NCI-H187 (cell line): Measurements from ENCODE around the gene SAP30.

ENCODE experiments used
- DNase-seq, 2 experiments: peaks; one replicate each; lab custom pipeline; 2025; lab: John Stamatoyannopoulos, UW

The SAP30 gene, protein sequence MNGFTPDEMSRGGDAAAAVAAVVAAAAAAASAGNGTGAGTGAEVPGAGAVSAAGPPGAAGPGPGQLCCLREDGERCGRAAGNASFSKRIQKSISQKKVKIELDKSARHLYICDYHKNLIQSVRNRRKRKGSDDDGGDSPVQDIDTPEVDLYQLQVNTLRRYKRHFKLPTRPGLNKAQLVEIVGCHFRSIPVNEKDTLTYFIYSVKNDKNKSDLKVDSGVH

DNA sequence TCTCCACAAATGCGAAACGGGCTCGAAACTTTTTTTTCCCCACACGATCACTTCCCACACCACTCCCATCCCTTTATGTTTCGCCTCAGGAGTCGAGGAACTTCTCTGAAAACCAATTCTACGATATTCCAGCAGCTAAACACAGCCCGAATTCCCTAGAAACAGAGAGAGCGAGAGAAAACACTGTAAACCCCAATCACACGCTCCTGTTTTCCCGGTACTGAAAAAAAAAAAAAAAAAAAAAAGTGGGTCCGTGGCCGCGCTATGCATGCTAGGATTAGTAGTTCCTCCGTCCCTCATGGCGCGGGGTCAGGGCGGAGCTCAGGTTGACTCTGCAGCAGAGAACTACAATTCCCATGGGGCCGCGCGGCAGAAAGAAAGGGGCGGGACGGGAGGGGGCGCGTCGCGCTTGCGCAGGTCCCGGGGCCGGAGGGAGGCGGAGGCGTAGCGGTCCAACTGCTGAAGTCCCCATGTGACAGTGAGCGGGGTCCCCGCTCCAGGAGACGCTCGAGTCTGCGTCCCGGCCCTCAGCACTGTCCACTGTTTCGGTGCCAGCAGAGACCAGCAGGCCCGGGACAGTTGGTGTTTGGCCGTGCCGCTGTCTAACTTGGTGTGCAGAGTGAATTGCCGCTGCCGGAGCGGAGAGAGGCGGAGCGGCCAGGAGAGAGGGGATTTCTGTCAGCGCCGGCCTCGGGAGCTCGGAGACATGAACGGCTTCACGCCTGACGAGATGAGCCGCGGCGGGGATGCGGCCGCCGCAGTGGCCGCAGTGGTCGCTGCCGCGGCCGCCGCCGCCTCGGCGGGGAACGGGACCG lies at the start of gene SAP30:
SAP30 (plus strand) TSS at position 478 of the 815 bp plus-strand sequence; CDS start at position 707, 229 bp downstream.
- DNase-seq, result peak; percentile 74 to 93

DNA sequence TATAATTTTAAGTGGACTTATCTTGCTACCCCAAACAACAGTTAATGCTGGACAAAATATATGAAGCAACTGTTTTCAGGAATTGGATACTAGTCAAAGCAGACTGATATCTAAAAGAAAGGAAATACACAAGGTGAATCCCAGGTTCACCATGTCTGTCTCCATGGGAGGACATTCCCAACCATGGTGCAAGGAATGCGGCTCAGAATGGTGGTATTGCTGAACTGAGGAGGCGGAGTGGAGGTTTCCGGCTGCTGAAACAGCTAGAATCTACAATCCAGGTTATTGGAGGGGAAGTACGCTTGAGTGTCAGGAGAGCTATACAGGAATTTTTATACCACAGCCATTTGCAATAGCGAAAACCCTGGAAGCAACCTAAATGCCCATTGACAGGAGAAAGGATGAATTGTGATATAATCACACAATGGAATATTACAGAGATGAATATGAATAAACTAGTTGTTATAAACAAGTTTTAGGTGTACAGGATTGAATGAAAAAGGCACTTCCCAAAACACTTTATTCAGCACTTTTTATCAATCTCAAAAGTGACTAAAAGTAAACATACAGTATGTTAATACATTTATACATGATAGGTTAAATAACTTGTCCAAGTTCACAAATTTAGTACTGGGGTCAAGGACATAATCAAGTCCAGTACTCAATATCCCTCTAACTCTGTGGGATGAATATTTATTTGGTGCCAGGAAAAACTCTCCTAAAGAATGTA lies 45.6 kb upstream of the SAP30 start:
- no peak for DNase-seq

DNA sequence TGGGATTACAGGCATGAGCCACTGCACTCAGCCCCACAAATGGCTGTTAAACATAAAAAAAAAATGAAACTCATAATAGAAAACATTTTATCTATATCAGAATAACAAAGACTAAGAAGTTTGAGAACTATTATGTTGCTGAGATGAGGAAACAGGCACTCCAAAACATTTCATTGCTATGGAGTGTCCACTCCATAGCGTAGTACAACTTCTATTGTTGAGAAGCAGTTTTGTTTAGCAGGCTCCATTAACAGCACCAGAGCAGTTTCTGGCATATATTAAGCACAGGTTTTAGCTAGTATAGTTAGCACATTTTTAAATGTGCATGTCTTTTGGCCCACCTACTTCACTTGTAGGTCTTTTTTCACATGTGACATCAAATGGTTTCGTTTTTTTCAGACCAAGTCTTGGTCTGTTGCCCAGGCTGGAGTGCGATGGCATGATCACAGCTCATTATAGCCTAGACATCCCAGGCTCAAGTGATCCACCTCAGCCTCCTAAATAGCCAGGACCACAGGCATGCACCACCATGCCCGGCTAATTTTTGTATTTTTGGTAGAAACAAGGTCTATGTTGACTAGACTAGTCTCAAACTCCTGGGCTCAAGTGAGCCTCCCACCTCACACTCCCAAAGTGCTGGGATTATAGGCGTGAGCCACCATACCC lies 42.4 kb upstream of the SAP30 start:
- no peak for DNase-seq

DNA sequence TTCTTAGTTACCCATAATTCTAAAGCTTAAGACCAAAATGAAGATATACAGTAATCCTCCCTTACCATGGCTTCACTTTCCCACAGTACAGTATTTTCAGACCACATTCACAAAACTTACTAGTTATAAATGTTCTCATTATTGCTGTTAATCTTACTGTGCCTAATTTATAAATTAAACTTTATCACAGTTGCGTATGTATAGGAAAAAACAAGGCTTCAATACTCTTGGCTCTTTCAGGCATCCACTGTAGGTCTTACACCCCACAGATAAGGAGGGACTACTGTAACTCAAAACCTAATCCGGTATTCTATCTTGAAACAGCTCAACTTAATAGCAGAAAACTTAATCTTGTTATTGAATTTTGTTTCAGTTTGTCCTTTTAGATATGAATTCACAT lies 40.2 kb upstream of the SAP30 start:
- no peak for DNase-seq

DNA sequence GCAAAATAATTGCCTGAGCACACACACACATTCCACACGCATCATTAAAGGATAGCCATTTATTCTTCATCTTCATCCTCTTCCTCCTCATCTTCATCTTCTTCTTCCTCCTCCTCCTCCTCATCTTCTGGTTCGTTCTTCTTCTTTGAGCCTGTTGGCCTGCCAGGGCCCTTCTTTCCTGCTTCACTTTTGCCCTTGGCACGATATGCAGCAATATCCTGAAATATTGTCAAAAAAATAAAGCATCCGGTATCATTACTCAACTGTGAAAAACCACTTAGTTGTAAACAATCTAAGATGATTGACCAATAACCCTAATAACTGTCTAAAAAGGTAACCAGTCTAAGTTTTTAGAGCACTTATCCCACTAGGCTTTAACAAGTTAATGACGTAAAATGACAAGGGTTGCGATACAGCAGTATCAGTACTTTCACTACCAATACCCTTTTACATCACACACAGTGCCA lies 38.7 kb upstream of the SAP30 start:
- no peak for DNase-seq

DNA sequence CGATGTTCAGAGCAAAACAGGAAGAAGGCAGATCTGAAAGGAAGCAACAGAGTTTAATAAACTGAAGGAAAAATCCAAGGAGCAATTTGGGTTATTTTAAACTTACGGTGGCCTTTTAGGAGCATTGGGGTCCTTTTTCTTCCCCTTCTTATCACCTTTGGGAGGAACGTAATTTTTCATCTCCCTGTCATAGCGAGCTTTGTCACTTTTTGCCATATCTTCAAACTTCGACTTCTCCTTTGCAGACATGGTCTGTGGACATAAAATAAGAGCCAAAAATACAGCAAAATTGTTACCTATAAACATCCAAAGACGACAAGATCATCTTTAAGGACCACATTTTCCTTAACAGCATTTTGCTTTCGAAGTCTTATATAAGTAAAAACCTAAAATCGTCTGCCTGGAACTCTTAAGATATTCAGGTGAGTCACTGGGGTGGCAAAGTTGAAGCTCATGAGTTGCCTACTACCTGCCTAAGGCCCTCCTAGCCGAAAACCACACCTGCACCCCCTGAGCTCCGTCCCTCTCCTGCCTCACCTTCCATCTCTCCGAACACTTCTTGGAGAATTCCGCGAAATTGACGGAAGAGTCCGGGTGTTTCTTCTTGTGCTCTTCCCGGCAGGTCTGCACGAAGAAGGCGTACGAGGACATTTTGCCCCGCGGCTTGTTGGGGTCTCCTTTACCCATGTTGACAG lies 37.6 kb upstream of the SAP30 start:
- DNase-seq, result no peak

DNA sequence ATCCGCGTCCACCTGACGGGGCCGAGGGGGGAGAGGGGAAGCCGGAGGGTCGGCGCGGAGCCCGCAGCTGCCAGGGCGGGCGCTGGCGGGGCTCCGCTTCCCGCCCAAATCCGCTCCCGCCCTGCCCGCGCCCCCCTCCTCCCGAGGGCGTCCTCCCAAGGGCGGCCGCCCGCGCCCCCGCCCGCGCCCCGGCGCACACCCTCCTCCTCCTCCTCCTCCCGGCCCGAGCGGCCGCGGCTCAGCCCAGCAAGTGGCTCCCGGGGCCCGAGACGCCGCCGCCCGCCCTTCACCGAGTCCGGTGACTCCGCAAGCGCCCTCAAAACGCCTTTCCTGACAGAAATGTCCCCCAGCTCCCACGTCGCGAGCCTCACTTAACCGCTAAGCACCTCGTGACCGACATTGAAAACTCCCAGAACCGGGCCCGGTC lies 37.1 kb upstream of the SAP30 start:
- DNase-seq, result peak in 1 of 2 experiments; percentile 3

DNA sequence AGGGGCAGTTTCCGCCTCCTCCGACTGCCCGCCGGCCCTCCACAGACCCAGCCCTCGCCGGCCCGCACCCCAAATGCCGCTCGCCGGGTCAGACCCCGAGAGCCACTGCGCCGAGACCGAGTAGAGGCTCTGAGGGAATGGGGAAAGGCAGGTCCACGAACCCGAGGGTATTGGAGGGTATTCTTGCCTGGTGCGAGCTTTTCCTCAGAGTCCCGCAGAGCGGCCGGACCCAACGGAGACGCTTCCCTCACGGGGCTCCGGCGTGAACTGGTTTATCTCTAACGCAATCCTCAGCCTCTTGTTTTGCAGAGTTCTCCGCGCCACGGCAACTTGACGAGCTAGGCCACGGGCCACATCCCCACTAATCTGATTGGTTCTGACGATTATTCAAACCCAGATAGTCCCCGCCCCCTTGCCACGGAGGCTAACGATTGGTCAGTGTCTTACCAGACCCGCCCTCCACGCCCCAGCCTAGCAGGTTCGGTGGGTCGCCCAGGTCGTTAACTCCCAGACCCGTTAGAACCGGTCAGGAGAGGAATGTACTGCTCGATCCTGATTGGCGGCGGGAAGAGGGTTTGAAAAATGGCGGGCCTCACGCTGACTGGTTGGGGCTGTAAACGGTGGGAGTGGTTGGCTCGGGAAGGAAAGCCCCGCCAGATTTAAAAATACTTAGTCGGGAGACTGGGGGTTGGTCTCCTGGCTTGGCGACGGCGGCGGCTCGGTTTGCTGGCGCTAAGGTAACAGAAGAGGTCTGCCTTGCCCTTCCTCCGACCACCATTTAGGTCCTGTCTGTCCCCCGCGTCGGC lies 36.5 kb upstream of the SAP30 start, which contains the start of gene HMGB2:
HMGB2 (minus strand) TSS at position 274 of the 806 bp plus-strand sequence. CDS start 709 bp downstream, outside the sequence.
- peak; percentile 94 to 95 for DNase-seq

DNA sequence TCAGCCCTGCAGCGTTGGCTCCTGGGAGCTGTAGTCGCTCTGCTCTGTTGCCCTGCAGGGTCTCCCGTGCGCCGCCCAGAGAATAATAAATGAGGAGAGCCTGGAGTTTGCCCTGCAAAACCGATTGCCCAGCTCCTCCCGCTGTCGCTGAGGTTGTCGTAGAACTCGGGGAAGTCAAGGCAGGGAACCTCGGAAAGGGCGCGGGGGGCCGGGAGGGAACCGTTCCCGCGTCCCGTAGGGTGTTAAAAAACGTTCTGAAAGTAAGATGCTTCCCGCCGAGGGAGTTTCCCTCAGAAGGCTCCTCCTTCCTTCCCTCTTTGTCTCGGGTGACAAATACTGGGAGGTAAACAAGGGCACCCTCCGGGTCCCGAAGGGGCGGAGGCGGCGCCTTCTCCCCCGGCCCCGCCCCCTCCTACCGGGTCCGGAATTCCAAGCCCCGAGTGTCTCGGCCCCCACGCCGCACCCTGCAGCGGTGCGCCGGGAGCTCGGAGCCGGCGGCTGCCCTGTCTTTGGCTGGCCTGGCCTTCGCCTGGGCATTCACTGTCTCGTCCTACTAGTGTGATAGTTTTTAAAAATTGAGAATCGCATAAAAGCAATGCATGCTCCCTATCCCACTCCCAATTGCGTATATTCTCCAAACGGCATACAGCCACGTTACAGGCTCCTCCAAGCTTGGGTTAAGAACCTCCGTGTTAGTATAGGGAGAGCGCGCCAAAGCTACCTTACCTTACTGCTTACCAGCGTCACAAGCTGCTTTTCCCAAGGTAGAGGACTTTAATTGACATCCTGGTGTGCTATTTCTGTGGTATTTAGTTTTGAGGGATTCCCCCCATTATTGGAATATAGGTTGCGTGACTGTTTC lies 35.6 kb upstream of the SAP30 start:
- peak; percentile 67 to 78 for DNase-seq

DNA sequence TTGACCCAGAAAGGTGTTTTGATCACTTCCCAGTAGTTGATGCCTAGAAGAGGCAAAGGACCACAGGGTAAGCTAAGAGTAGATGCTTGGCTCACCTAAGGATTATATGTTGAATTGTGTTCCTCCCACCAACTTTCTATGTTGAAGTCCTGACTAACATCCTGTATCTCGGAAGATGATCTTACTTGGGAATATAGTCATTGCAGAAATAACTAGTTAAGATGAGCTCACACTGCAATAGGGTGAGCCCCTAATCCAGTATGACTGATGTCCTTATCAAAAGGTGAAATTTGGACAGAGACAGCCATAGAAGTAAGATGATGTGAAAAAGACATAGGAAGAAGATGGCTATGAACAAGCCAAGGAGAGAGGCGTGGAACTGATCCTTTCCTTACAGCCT lies 33.3 kb upstream of the SAP30 start:
- no peak for DNase-seq

DNA sequence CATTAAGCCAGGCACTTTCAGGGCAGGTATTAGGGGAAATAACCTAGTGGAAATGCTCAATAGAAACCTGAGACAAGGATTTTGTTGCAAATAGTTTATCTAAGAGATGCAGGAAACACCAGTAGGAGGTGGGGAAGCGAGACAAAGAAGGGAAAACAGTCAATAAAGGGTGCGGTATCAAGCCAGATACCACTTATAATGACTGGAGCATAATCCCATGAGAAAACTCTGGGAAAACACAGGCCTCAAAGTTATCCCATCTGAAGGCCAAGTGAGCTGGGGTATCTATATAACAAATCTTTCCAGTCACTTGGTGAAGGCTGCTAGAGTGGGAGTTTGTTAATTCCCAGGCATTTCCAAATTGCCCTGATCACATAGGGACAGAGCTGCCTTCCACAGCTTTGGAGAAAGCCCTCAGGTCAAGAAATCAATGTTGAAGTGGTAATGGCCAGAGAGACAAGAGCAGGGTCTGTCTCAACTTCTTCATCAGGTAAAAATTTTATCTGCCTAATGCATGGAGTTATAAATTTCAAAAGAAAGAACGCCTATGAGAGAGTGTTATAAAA lies 26.8 kb upstream of the SAP30 start:
- no peak for DNase-seq

DNA sequence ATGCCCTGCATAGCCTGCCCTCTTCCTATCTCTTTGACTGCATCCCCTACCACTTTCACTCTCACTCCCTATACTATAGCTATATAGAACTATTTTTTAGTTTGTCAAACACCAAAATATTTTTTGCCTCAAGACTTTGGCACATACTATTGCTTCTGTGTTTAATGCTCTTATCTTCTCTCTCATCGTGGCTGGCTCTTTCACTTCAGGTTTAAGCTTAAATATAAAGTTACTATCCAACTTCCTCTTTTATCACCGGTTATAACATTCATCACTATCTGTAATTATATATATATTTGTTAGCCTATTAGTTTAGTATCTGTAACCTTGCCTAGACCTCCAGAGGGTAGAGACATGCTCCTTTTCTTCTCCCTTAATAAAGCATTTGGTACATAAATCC lies 25.1 kb upstream of the SAP30 start:
- DNase-seq, result no peak

DNA sequence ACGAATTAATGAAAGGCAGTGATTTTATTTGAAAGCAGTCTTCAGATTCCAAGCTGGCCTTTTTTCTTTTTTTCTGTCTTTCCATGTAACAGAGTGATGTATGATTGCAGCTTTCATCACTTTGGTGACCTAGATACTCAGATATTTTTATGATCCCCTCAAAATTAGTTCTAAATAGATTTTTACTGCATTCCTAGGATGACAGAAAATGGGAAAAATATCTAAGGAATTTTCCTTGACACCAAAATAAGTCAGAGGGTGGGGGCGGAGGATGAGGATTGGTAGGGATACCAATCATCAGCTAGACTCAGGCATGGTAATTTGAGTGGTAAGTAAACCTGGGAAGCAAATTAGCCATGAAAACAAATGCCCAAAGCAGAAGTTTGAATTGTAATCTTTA lies 24.7 kb upstream of the SAP30 start:
- no peak for DNase-seq

DNA sequence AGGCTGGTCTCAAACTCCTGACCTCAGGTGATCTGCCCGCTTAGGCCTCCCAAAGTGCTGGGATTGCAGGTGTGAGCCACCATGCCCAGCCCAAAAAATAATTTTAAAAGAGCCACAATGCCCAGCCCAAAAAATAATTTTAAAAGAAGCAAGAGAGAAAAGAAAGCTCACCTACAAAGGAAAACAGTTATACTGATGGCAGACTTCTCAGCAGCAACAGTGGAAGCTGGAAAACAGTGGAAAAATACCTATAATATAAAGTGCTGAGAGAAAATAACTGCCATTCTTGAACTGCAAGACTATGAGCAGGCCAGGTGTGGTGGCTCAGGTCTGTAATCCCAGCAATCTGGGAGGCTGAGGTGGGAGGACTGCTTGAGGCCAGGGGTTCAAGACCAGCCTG lies 23.3 kb upstream of the SAP30 start:
- DNase-seq, result no peak

DNA sequence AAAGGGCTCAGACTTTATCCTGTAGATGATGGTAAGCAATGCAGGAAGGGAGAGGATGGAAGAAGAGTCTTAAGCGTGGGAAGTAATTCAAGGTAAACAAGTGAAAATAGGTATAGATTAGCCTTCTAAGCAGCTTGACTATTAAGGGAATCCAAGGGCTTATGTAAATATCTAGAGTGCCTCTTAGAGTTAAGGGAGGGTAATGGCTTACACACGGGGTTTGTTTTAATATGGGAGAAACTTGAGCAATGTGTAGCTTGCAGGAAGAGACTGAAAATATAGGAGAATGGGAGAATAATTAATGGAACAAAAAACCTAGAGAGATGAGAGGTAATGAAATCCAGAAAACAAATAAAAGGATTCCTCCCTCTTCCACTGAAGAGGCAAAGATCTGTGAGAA lies 12.8 kb upstream of the SAP30 start:
- DNase-seq, result peak; percentile 4 to 20

DNA sequence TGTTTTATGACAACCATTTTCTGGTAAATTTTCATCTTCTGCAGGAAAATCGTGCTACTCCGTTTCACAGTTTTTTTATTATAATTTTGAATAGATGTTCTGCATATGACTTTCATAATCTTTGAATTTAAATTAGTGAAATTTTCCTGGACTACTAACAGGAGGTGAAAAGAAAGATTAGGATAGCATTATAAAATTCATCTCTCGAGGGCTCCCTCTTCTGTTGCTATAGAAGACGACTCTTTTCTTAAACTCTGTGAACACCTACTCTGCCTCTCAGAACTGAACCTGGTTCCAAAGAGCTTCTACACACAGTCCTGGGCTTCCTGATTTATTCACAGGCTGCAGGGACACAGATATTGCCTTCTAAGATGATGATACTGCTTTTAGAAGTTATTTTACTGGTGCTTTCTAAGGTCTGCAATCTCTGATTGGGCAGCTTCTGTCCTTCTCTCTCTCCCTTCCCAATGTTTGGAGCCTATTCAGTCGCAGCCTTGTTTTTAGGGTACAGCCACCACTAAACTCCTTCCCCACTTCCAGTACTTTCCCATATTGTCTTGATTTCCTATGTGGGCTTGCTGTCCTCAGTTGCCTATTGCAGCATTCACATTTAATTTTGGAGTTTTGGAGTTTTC lies 10.1 kb upstream of the SAP30 start:
- peak in 1 of 2 experiments; percentile 0 for DNase-seq

DNA sequence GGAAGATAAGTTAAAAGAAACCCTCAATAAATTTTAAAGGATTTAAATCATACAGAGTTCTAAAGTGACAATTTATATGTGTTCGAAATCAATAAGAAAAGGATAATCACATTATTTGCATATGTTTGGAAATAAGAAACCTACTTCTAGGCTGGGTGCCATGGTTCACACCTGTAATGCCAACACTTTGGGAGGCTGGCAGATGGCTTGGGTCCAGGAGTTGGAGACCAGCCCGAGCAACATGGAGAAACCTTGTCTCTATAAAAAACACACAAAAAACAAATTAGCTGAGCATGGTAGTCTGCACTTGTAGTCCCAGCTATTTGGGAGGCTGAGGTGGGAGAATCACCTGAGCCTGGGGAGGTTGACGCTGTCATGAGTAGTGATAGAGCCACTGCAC lies 8.1 kb upstream of the SAP30 start:
- no peak for DNase-seq

DNA sequence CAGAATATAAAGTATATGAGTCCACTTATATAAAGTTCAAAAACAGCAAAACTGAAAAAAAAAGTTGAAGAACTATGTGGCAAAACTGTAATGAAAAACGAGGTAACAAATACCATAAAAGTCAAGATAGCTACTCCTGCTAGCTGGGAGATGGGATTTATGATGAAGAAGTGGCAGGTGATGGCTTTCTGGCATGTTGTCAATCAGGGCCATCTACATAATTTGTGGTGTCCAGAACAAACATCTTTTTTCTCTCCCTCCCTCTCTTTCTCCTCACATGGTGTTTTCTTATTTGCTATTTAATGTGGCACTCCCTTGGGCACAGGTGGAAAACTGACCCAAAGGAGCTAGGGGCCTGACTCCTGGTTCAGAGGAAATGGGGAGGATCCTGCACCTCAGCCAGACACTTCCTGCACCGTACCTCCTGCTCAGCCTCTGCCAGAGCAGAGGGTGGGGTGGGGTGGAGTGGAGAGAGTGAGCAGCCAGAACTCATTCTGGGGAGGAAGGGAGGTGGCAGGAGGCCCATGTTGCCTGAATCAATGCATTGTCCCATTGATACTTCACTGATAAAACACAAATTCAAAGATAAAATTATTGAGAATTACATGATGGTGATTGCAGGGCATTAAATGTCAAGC lies 5.3 kb upstream of the SAP30 start:
- no peak for DNase-seq
